Vagina (tissue), 2 donors: ENCODE results near the gene CCDC148. TPM values are rescaled to one million over a fixed set of nuclear protein-coding genes. Genes with fewer than 3 reads are reported as not detected.

Experiments used
- DNase-seq, 2 donors: peaks; one replicate each; pipeline ENCODE4 v3.0.0-alpha.2; 2017; ENCODE audit errors: extremely low spot score in 2 of 2
- H3K27ac ChIP-seq: fragments of 200-600 bp; sonication (generic); one replicate; pipeline ENCODE4 v1.5.1; 2019
- H3K27me3 ChIP-seq: fragments of 200-600 bp; sonication (generic); one replicate; pipeline ENCODE4 v1.5.1; 2019
- H3K36me3 ChIP-seq, 2 donors: fragments of 200-600 bp; sonication (generic); one replicate each; pipeline ENCODE4 v1.5.1; 2017 to 2019
- H3K4me1 ChIP-seq: fragments of 200-600 bp; sonication (generic); one replicate; pipeline ENCODE4 v1.5.1; 2019
- H3K4me3 ChIP-seq, 2 donors: fragments of 200-600 bp; sonication (generic); 1 replicate in 1 of 2; 2 replicates in 1 of 2; pipeline ENCODE4 v1.5.1; 2016 to 2019
- H3K9me3 ChIP-seq: fragments of 200-600 bp; sonication (generic); one replicate; pipeline ENCODE4 v1.5.1; 2019
- POLR2A ChIP-seq, 2 donors: fragments of 450-650 bp; IDR thresholded peaks; one replicate each; pipeline ENCODE4 v1.6.1; 2017; ENCODE audit warnings: antibody characterized with exemption in 2 of 2, mild to moderate bottlenecking in 2 of 2, moderate library complexity in 2 of 2
- POLR2AphosphoS5 ChIP-seq, 2 donors: sonication (generic); formaldehyde crosslinking; IDR thresholded peaks; one replicate each; pipeline ENCODE4 v1.9.0; 2017; ENCODE audit warnings: antibody characterized with exemption in 2 of 2, mild to moderate bottlenecking in 2 of 2, low read depth in 1 of 2; ENCODE audit not compliant: insufficient read depth in 1 of 2
- intact Hi-C: fragments of 100-400 bp; cut with DNase I; formaldehyde crosslinking; loops from one replicate; pipeline ENCODE4 v1.15.1; 2023
- total RNA-seq: library from RNA; depleted of rRNA; stranded (reverse); fragments of >200 nt; gene quantifications from one replicate; pipeline ENCODE4 v1.2.3, GENCODE V29; 2016
- TF ChIP-seq, protein P1 (sequence below), 3 experiments: fragments of 450-650 bp in 2 of 3; fragments of 200-600 bp in 1 of 3; sonication (generic) in 1 of 3; IDR thresholded peaks; one replicate each; pipeline ENCODE4 v1.5.1; 2017 to 2019; ENCODE audit warnings: antibody characterized with exemption in 3 of 3, mild to moderate bottlenecking in 2 of 3, moderate library complexity in 2 of 3

Gene CCDC148
- total RNA-seq, 1 donor from 2014 or later = not detected

DNA sequence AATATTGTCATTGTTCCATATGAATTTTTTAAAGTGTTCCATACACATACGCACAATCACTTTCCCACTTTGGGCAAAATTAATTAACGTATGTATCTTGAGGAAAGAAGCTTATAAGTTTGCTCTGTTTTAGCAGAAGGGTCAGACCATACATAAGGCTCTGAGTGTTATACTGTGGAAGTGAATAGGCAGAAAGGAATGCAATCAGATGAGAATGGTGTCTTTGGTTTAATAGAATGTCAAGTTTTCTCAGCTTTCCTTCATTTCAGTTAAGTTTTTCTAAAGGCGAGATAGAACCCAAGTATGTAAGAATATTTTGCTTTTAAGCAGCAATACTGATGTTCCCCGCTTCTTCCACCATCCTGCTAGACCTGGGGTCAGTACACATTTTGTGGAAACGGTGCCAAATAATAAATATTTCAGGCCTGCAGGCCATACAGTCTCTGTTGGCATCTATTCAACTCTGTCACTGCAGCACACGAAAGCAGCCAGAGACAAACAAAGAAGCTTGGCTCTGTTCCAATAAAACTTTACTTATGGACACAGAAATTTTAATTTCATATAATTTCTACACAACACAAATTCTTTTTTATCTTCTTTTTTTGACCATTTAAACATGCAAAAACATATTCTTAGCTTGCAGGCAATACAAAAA lies 254.3 kb downstream of the CCDC148 start:
- no peak overlapping the region for H3K4me3 ChIP-seq
- H3K27me3 ChIP-seq = no peaks in the 10 kb centered on the region
- intact Hi-C loops = no loop called here
- no peaks in the 10 kb centered on the region for H3K36me3 ChIP-seq
- TF ChIP-seq, protein P1, sequence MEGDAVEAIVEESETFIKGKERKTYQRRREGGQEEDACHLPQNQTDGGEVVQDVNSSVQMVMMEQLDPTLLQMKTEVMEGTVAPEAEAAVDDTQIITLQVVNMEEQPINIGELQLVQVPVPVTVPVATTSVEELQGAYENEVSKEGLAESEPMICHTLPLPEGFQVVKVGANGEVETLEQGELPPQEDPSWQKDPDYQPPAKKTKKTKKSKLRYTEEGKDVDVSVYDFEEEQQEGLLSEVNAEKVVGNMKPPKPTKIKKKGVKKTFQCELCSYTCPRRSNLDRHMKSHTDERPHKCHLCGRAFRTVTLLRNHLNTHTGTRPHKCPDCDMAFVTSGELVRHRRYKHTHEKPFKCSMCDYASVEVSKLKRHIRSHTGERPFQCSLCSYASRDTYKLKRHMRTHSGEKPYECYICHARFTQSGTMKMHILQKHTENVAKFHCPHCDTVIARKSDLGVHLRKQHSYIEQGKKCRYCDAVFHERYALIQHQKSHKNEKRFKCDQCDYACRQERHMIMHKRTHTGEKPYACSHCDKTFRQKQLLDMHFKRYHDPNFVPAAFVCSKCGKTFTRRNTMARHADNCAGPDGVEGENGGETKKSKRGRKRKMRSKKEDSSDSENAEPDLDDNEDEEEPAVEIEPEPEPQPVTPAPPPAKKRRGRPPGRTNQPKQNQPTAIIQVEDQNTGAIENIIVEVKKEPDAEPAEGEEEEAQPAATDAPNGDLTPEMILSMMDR (IDR thresholded peaks at IDR 0.05) = no peak
- no peak for TF ChIP-seq POLR2AphosphoS5 (IDR thresholded peaks at IDR 0.05; ENCODE audit: insufficient read depth in 1 of 2, low read depth in 1 of 2)
- TF ChIP-seq POLR2A (IDR thresholded peaks at IDR 0.05) = no peak
- no peaks in the 10 kb centered on the region for H3K9me3 ChIP-seq
- H3K27ac ChIP-seq = no peak overlapping the region
- H3K4me1 ChIP-seq = no peaks in the 10 kb centered on the region
- no peak for DNase-seq

DNA sequence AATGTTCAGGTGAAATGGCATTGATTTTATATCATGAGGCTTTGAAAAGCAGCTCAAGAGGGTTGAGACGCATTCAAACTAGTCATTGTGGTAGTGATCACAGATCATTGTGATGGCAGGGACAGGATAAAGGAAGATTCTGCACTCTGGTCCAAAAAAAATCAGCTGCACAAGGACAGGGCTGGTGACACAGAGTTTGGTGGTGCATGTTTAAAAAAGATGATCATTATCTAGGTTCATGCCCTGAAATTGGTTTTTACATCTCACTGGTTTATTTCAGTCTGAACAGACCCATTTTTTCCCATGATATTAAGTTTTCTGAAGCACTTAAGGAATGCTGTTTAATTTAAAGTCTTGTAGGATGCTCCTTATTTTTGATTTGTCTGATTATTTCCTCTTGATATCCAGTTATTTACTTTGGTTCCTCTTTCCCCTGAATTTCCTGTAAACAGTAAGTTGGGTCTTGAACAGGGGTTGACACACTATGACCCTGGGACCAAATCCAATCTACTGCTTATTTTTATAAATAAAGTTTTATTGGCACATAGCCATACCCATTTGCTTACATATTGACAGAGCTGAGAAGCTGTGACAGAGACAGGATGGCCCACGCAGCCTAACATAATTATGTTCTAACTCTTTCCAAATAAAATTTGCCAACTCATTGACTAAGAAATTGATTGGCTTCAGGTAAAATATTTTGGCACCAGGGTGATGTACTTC lies 256.5 kb downstream of the CCDC148 start:
- H3K27me3 ChIP-seq = no peaks in the 10 kb centered on the region
- no peaks in the 10 kb centered on the region for H3K4me1 ChIP-seq
- DNase-seq = no peak
- no peaks in the 10 kb centered on the region for H3K9me3 ChIP-seq
- intact Hi-C loops = no loop called here
- no peak overlapping the region for H3K4me3 ChIP-seq
- TF ChIP-seq POLR2A (IDR thresholded peaks at IDR 0.05) (no peak), POLR2AphosphoS5 (IDR thresholded peaks at IDR 0.05; ENCODE audit: insufficient read depth in 1 of 2, low read depth in 1 of 2) (no peak)
- TF ChIP-seq, protein P1 (IDR thresholded peaks at IDR 0.05) = no peak
- no peak overlapping the region for H3K27ac ChIP-seq
- H3K36me3 ChIP-seq = no peaks in the 10 kb centered on the region

DNA sequence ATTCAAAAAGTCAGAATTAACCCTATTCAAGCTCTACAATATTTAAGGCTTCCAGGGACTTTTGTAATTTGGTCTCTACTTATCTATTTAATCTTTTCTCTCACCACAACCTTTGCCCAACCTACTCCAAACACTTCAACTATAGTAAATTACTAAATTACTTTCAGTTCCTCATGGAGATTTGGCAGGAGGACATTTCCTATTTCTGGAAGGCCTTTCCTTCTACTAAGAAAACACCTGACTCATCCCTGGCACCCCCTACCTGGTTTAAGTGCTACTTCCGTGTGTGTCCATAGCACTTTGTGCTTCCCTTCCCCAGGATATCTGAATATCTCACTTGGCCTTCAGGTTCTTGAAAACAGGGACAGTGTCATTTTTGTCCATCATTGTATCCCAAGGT lies 258.6 kb downstream of the CCDC148 start:
- Histone ChIP-seq H3K36me3 (no peaks in the 10 kb centered on the region), H3K27me3 (no peaks in the 10 kb centered on the region), H3K4me1 (no peaks in the 10 kb centered on the region), H3K27ac (no peak overlapping the region), H3K9me3 (no peaks in the 10 kb centered on the region), H3K4me3 (no peak overlapping the region)
- no peak for DNase-seq
- TF ChIP-seq POLR2AphosphoS5 (IDR thresholded peaks at IDR 0.05; ENCODE audit: insufficient read depth in 1 of 2, low read depth in 1 of 2) = no peak
- TF ChIP-seq, protein P1 (IDR thresholded peaks at IDR 0.05) = no peak
- TF ChIP-seq POLR2A (IDR thresholded peaks at IDR 0.05) = no peak
- intact Hi-C loops = no loop called here

DNA sequence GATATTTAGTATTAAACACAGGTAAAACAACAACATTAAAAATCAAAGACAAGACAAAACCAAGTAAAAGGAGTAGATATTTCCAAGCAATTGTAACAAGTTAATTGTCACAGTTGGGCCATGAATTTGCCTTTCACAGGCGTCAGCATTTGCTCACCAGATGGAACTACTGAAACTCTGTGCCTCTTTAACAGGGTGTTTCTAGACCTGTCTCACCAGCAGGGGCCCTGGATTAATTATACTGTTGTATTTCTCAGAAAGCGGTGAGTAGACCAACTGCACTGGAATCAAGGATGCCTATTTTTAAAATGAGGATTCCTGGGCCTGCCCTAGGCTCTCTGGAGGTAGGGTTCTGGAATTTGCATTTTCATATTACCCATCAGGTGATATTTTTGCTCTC lies 262.3 kb downstream of the CCDC148 start:
- no peak overlapping the region for H3K4me3 ChIP-seq
- H3K27ac ChIP-seq = no peak overlapping the region
- no peak for DNase-seq
- H3K27me3 ChIP-seq = no peaks in the 10 kb centered on the region
- TF ChIP-seq, protein P1 (IDR thresholded peaks at IDR 0.05) = no peak
- TF ChIP-seq POLR2A (IDR thresholded peaks at IDR 0.05) = no peak
- no peak for TF ChIP-seq POLR2AphosphoS5 (IDR thresholded peaks at IDR 0.05; ENCODE audit: insufficient read depth in 1 of 2, low read depth in 1 of 2)
- H3K4me1 ChIP-seq = peaks cover 8% of the 10 kb centered on the region
- intact Hi-C loops = no loop called here
- H3K9me3 ChIP-seq = no peaks in the 10 kb centered on the region
- no peaks in the 10 kb centered on the region for H3K36me3 ChIP-seq
